GM12865 (cell line): Measurements from ENCODE around the gene HABP4.

Experiments used
- DNase-seq: peaks from one replicate; pipeline ENCODE4 v3.0.0; 2010; ENCODE audit warnings: low read depth
- H3K4me3 ChIP-seq: 2 replicates; pipeline ENCODE4 v1.5.1; 2011; ENCODE audit warnings: mild to moderate bottlenecking, low read depth, low read length, control low read depth
- CTCF ChIP-seq: IDR thresholded peaks from 2 replicates; pipeline ENCODE4 v1.5.1; 2011; ENCODE audit warnings: low read length, control low read depth, low read depth, inconsistent platforms; ENCODE audit not compliant: insufficient read depth; ENCODE audit errors: missing control alignments

The HABP4 gene

DNA sequence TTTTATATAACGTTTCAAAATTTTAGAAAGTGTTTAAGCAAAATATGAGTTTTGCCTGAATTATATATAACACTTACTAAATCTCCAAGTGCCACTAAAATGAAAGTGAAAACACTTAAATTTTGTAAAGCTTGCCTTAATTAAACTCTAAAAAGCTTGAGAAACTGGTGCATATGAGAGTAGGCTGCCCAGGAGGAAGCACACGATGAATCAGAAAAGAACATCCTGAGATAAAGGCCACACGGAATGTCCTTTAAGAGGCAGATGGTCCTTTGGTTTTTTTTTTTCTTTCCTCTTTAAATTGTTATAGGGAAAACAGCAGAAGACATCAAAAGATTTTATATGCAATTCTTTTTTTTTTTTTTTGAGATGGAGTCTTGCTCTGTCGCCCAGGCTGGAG is 60.3 kb downstream of the HABP4 start:
- DNase-seq = no peak
- TF ChIP-seq CTCF = no peak
- H3K4me3 ChIP-seq = no peak overlapping the region

- no peak overlapping the region for H3K4me3 ChIP-seq
- TF ChIP-seq CTCF = no peak
- DNase-seq = no peak
Measured at GRCh38 chr9:96512240-96512639, 62.3 kb downstream of the HABP4 start.

DNA sequence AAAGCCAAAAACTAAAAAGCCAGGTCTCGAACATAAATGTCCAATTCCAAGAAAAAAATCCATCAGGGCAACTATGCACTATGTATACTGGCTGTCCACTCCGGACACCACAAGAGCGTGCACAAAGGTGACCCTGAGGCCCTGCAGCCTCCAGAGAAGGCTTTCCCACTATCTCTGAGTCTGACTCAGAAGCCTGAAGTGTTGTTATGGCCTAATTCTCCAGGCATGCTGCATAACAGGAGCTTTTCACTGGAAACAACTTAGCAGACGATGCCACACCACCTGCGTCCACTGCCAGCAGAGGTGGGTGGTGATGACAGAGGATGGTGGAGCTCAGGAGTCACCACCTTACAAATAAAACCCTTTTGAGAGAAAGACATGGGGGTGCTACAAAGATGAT is 63.7 kb downstream of the HABP4 start:
- DNase-seq = no peak
- no peak overlapping the region for H3K4me3 ChIP-seq
- no peak for TF ChIP-seq CTCF

GRCh38 chr9:96514108-96514799 is 64.3 kb downstream of the HABP4 start:
- TF ChIP-seq CTCF = no peak
- no peak overlapping the region for H3K4me3 ChIP-seq
- DNase-seq = no peak

- no peak overlapping the region for H3K4me3 ChIP-seq
- no peak for TF ChIP-seq CTCF
- no peak for DNase-seq
Measured at GRCh38 chr9:96514800-96515158, 64.8 kb downstream of the HABP4 start.

- no peak for TF ChIP-seq CTCF
- DNase-seq = no peak
- H3K4me3 ChIP-seq = no peak overlapping the region
Measured at GRCh38 chr9:96515621-96516470, 65.9 kb downstream of the HABP4 start.
